Medulla oblongata (tissue), 1 donor: ENCODE results near the gene MAPKBP1.

Experiments used
- DNase-seq: peaks from one replicate; pipeline ENCODE4 v3.0.0-alpha.2; 2015; ENCODE audit errors: extremely low spot score

MAPKBP1 gene

GRCh38 chr15:41782371-41783282 lies 8.3 kb downstream of the MAPKBP1 start:
- DNase-seq: no peak

- DNase-seq: no peak
These were observed 9.0 kb downstream of the MAPKBP1 start for GRCh38 chr15:41783296-41783695.

DNA sequence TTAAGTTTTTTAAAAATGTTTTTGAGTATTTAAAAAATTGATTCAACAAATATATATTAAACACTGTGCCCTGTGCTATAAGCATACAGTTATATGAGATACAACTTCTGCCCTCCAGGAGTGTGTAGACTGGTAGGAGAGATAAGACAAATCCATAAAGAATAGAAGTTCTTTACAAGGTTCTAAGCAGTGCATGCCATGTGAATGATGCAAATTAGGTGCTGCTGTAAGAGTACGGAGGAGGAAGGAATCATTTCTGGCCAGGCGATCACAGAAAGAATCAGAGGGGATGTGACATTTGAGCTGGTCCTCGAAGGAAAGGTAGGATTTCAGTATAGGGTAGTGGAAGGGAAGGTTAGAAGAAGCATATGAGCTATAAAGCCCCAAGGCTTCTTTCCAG lies 14.0 kb downstream of the MAPKBP1 start:
- no peak for DNase-seq

GRCh38 chr15:41789236-41789635 lies 15.0 kb downstream of the MAPKBP1 start:
- peak; percentile 42 for DNase-seq

- DNase-seq: peak; percentile 55
These were observed 15.4 kb downstream of the MAPKBP1 start for GRCh38 chr15:41789662-41790061.

DNA sequence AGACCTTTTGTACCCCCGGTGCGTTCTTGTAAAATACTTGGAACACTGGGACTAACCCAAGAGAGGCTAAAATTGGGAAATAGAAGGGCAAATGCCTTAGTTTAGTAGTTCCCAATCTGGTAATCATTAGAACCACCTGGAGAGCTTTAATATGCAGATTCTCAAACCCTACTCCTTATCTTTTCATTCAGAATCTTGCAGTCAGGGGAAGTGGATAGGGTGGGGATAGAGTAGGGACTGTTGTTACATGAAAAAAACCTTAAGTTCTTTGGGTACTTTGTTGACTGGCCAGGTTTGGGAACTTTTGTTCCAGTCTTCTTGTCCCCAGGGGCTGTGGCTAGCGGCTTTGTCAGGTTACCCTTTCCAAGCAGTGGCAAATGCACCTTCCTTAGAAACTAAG lies 15.9 kb downstream of the MAPKBP1 start:
- no peak for DNase-seq

DNA sequence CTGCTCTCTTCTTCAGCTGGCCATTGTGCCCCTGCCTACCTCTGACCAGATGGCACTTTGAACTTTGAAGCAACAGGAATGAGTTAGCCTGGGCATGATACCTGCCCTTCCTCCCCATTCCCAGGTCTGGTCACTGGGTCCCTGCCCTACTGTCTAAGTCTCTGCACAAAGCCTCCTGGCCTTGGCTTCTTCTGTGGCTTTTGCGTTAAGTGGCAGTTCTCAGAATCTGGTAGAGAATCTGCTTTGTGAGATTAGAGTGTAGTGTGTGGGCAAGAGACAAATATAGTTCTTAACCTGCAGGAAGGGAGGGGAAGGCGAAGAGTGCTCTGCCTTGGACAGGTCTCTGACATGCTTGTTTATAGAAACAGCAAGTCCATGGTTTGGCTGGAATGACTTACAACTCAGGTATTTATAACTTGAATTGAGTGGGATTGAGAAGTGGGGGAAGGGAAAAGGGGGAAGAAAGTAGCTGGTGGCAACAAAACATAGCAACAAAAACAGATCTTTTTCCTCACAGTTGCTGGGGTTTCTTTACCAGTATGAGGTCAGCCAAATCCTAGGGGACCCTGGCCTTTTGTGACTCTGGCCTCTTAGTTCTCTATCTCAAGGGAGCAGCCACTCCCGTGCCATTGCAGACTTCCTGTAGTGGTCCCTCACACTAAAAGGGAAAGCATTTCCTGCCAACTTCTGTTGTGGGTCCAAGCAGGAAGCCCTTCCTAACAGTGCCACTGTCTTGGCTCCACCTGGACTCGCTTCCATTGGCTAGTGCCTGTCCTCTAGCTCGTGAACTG lies 16.7 kb downstream of the MAPKBP1 start:
- no peak for DNase-seq

DNA sequence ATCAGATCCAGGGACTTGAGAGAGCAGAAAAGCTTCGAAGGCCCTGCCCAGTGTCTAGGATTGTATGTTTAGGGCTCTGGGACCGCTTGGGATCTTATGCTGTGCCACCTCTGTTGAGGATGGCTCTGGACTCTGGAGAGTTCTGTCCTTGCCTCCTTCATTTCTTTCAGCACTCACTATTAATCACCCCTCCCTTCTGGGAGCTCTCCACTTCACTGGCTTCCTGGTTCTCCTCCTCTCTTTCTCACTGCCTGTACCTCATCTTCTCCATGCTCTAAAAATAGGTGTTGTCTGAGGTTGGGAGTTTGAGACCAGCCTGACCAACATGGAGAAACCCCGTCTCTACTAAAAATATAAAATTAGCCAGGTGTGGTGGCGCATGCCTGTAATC lies 17.3 kb downstream of the MAPKBP1 start:
- DNase-seq: no peak

DNA sequence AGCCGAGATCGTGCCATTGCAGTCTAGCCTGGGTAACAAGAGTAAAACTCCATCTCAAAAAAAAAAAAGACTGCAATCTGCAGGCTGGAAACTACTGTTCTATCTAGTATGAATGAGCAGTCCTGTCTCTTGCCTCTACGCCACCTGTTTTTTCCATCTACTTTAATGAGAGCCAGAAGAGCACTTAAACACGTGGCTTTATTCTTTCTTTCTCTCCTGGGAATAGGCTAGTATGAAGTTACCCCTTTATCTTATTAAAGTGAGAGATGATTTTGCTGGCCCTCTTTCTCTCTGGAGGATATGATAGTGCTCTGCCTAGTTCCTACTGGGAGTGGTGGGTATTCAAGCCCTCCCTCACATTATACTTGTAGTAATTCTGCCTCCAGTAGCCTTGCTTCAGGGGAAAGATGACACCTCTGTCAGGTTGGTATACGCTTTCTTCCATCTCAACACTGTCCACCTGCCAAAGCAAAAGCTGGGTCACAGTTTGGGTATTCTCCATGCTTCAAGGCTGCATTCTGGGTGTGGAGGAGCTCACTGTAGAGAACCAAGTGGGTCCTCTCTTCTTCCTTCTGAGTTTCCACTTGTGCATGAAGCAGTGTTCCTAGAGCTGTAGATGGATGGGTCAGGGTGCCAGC lies 17.8 kb downstream of the MAPKBP1 start:
- DNase-seq: no peak

DNA sequence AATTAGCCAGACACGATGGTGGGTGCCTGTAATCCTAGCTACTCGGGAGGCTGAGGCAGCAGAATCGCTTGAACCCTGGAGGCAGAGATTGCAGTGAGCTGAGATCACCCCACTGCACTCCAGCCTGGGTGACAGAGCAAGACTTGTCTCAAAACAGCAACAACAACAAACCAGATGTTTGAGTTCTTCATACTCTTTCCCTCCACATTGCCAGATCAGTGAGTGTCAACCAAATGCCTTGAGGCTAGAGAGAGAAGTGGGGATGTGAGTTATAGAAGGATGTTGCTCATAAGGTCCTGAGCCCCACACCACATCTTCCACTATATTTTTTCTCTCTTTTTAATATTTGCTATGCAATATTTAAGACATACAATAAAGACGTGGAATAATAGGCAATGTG lies 19.8 kb downstream of the MAPKBP1 start:
- no peak for DNase-seq

- no peak for DNase-seq
These were observed 21.9 kb downstream of the MAPKBP1 start for GRCh38 chr15:41795996-41796856.

GRCh38 chr15:41797201-41797944 lies 23.1 kb downstream of the MAPKBP1 start:
- no peak for DNase-seq

DNA sequence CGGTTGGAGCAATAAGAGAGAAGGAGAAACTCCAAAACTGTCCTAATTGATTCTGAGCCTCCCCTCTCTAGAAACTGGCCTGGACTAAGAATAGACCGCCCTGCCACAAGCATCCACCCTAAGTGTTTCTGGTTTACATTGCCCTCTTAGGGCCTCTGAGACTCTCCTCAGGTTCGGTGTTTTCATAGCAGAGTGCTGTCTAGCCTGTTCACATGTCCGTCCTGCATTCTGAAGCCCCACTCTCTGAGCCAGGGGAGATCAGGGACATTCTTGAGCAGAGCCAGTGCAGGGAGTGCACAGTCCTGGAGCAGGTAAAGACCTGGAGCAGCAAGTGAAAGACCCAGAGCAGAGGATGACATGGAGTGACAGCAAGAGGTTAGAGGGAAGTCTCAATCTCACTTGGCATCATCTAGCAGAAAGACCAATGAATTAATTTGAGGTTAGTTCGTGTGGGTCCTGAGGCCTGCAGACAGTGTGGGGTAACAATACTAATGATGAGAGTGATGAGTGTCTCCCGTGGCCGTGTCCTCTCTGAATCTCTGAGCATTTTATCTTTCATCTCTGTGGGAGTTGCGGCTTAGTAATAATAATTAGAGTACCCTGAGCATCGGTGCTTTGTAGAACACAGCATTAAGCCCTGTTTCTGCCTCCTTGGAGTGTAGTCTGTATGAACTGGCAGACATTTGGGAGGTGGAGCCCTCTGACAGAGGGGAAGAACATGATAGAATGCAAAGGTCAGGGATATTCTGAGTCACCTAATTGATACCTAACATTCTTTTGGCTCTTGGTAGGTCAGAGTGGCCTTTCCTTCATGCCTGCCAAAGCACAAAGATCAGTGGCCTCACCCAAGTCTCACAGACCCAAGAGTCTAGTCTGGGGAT lies 24.6 kb downstream of the MAPKBP1 start:
- no peak for DNase-seq

DNA sequence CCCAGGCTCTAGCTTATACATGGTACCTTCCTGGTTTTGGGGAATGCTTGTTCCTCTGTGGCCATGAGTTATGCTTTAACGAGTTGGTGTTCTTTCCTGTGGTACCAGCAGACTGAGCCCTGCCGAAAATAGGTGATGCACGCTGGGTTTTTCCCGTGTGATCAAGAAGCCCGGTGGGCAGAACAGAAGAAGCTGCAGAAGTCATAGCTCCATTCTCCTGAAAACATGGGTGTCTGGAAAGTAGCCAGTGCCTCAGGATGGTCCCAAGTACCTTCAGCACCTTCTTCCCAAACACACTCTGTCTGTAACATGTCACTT lies 25.2 kb downstream of the MAPKBP1 start:
- no peak for DNase-seq

DNA sequence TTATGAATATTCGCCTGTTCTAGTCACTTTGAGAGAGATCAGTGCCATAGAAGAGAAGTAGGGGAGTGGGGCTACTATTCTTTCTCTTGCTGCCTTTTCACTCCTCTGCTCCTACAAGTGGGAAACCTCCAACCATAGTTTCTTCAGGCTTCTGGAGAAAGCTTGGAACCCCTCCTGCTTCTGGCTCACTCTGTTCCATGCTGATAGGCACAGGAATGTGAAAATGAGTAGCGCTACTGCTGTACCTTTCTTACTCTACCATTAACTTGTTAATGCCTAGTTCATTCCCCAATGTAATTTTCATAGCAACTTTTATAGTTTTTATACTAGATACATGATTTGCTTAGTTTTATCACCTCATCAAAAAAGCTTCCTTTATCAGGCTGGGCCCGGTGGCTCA lies 26.9 kb downstream of the MAPKBP1 start:
- DNase-seq: no peak

DNA sequence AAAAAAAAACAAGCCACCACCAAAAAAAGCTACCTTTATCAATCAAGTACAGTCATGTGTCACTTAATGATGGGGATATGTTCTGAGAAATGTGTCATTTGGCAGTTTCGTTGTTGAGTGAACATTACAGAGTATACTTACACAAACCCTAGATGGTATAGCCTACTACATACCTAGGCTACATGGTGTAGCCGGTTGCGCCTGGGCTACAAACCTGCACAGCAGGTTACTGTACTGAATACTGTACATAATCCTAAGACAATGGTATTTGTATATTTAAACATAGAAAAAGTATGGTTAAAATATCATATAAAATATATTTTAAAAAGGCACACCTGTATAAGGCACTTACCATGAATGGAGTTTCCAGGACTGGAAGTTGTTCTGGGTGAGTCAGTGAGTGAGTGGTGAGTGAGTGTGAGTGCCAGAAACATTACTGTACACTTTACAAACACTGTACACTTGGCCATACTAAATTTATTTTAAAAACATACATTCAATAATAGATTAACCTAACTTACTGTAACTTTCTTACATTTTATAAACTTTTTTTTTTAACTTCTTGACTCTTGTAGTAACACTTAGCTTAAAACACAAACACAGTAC lies 27.7 kb downstream of the MAPKBP1 start:
- DNase-seq: no peak

GRCh38 chr15:41804361-41804760 lies 30.1 kb downstream of the MAPKBP1 start:
- DNase-seq: no peak

GRCh38 chr15:41804916-41805666 lies 30.8 kb downstream of the MAPKBP1 start:
- no peak for DNase-seq

DNA sequence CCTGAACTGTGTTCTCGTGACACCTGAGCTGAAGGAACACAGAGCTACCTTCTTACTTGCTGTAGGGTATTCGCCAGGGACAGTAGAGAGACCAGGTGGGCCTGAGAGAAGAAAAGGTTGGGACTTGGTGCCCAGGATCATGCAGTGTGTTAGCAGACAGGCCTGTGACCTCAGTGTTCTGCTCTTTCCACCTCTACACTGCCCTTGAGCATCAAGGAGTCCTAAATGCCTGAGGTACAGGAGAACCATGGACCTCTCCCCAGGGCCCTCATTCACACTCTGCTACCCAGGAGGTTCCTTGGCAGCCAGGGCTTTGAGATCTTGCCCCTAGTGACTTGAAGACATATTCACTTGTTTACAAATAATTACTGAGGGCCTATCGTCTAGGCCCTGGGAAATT lies 31.4 kb downstream of the MAPKBP1 start:
- DNase-seq: no peak
